ENCODE data around the gene OR51G1. TPM values are rescaled to one million over a fixed set of nuclear protein-coding genes. Genes with fewer than 3 reads are reported as not detected.
"Not testable (repeated sequence)": the region's sequence is repeated elsewhere in the genome, so short reads cannot be mapped to it uniquely, and the experiment has no call there.

The OR51G1 gene
- not detected for total RNA-seq

GRCh38 chr11:4924239-4924638 lies at the start of gene OR51G1:
Gene OR51G1 (minus strand): TSS chr11:4924339. CDS start chr11:4924339, 0 bp downstream.
- Histone ChIP-seq H3K9me3 (ENCODE audit: control insufficient read depth in 3 of 3, low read length in 3 of 3) (no peaks in the 10 kb centered on the region), H3K4me1 (ENCODE audit: control insufficient read depth in 3 of 3, insufficient read depth in 3 of 3, low read length in 3 of 3) (no peaks in the 10 kb centered on the region), H3K27ac (ENCODE audit: low read depth, low read length) (no peak within 1 kb of the TSS), H3K4me3 (ENCODE audit: low read length in 3 of 3) (no peak within 1 kb of the TSS), H3K27me3 (ENCODE audit: control insufficient read depth in 3 of 3, insufficient read depth in 3 of 3, low read length in 3 of 3) (peaks cover 0 to 2% (median 0%) of the 10 kb centered on the region in 3 donors), H3K9ac (ENCODE audit: low read depth in 1 of 3, low read length in 3 of 3) (no peak within 1 kb of the TSS), H3K36me3 (ENCODE audit: control insufficient read depth in 3 of 3, insufficient read depth in 3 of 3, low read length in 3 of 3) (no peaks in the 10 kb centered on the region)

- Histone ChIP-seq H3K4me1 (ENCODE audit: control insufficient read depth in 3 of 3, insufficient read depth in 3 of 3, low read length in 3 of 3) (no peaks in the 10 kb centered on the region), H3K4me3 (ENCODE audit: low read length in 3 of 3) (no peak overlapping the region), H3K27me3 (ENCODE audit: control insufficient read depth in 3 of 3, insufficient read depth in 3 of 3, low read length in 3 of 3) (no peaks in the 10 kb centered on the region), H3K9ac (ENCODE audit: low read depth in 1 of 3, low read length in 3 of 3) (no peak overlapping the region), H3K36me3 (ENCODE audit: control insufficient read depth in 3 of 3, insufficient read depth in 3 of 3, low read length in 3 of 3) (no peaks in the 10 kb centered on the region), H3K9me3 (ENCODE audit: control insufficient read depth in 3 of 3, low read length in 3 of 3) (no peaks in the 10 kb centered on the region), H3K27ac (ENCODE audit: low read depth, low read length) (no peak overlapping the region)
Measured at GRCh38 chr11:4962816-4963215, 38.7 kb upstream of the OR51G1 start.

DNA sequence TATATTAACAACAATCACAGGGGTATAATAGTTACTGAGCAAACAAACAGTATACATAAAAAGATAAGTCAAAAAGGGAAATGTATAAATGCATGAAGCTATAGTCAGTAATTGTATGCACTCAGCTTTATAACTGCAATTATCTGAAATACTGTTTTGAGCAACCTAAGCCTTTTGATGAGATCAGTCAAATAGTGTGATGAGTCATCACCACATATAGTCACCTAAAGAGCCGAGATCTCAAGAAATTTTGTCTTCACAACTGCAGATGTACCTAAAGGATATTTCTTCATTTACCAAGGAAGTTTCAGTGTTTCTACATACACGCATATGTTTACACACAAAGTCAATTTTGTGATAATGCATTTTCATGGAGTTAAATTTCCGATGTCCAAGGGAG lies 36.7 kb upstream of the OR51G1 start:
- Histone ChIP-seq H3K9ac (ENCODE audit: low read depth in 1 of 3, low read length in 3 of 3) (no peak overlapping the region), H3K27ac (ENCODE audit: low read depth, low read length) (no peak overlapping the region), H3K4me1 (ENCODE audit: control insufficient read depth in 3 of 3, insufficient read depth in 3 of 3, low read length in 3 of 3) (no peaks in the 10 kb centered on the region), H3K9me3 (ENCODE audit: control insufficient read depth in 3 of 3, low read length in 3 of 3) (no peaks in the 10 kb centered on the region), H3K36me3 (ENCODE audit: control insufficient read depth in 3 of 3, insufficient read depth in 3 of 3, low read length in 3 of 3) (no peaks in the 10 kb centered on the region), H3K27me3 (ENCODE audit: control insufficient read depth in 3 of 3, insufficient read depth in 3 of 3, low read length in 3 of 3) (no peaks in the 10 kb centered on the region), H3K4me3 (ENCODE audit: low read length in 3 of 3) (no peak overlapping the region)

GRCh38 chr11:4957396-4957795 lies 33.3 kb upstream of the OR51G1 start:
- no peak overlapping the region for H3K27ac ChIP-seq (ENCODE audit: low read depth, low read length)
- no peaks in the 10 kb centered on the region for H3K9me3 ChIP-seq (ENCODE audit: control insufficient read depth in 3 of 3, low read length in 3 of 3)
- H3K36me3 ChIP-seq (ENCODE audit: control insufficient read depth in 3 of 3, insufficient read depth in 3 of 3, low read length in 3 of 3): no peaks in the 10 kb centered on the region
- no peaks in the 10 kb centered on the region for H3K27me3 ChIP-seq (ENCODE audit: control insufficient read depth in 3 of 3, insufficient read depth in 3 of 3, low read length in 3 of 3)
- H3K9ac ChIP-seq (ENCODE audit: low read depth in 1 of 3, low read length in 3 of 3): no peak overlapping the region
- no peaks in the 10 kb centered on the region for H3K4me1 ChIP-seq (ENCODE audit: control insufficient read depth in 3 of 3, insufficient read depth in 3 of 3, low read length in 3 of 3)
- H3K4me3 ChIP-seq (ENCODE audit: low read length in 3 of 3): no peak overlapping the region

DNA sequence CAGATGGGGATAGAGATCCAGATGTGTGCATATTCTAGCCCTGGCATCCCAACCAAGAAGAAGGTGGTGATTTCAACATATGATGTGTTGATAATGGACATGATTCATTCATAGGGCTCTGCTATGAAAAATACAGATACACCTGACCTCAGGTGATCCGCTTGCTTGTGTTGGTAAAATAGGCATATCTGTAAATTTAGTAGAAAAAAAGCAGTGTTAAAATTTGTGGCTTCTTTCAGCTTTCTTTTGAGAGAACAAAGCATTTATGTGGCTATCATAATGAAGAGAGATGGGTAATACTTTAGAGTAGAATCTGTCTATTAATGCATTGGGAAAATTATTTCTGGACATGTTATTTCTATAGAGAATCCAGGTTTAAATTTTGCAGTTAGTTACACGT lies 31.5 kb upstream of the OR51G1 start, which contains the start of gene OR51A2:
OR51A2 (minus strand) TSS at position 101 of the 400 bp plus-strand sequence; CDS start at position 101, 0 bp downstream.
- not testable (repeated sequence) for H3K36me3 ChIP-seq (ENCODE audit: control insufficient read depth in 3 of 3, insufficient read depth in 3 of 3, low read length in 3 of 3); H3K9ac ChIP-seq (ENCODE audit: low read depth in 1 of 3, low read length in 3 of 3); H3K4me1 ChIP-seq (ENCODE audit: control insufficient read depth in 3 of 3, insufficient read depth in 3 of 3, low read length in 3 of 3); H3K27me3 ChIP-seq (ENCODE audit: control insufficient read depth in 3 of 3, insufficient read depth in 3 of 3, low read length in 3 of 3); H3K4me3 ChIP-seq (ENCODE audit: low read length in 3 of 3); H3K27ac ChIP-seq (ENCODE audit: low read depth, low read length); H3K9me3 ChIP-seq (ENCODE audit: control insufficient read depth in 3 of 3, low read length in 3 of 3)

GRCh38 chr11:4947505-4947904 lies 23.4 kb upstream of the OR51G1 start, which contains the start of gene OR51A4:
Gene OR51A4 (minus strand): TSS chr11:4947605. CDS start chr11:4947100, 505 bp downstream.
- no peak within 1 kb of the TSS for H3K9ac ChIP-seq (ENCODE audit: low read depth in 1 of 3, low read length in 3 of 3)
- H3K27me3 ChIP-seq (ENCODE audit: control insufficient read depth in 3 of 3, insufficient read depth in 3 of 3, low read length in 3 of 3): no peaks in the 10 kb centered on the region
- H3K9me3 ChIP-seq (ENCODE audit: control insufficient read depth in 3 of 3, low read length in 3 of 3): no peaks in the 10 kb centered on the region
- no peak within 1 kb of the TSS for H3K4me3 ChIP-seq (ENCODE audit: low read length in 3 of 3)
- no peaks in the 10 kb centered on the region for H3K36me3 ChIP-seq (ENCODE audit: control insufficient read depth in 3 of 3, insufficient read depth in 3 of 3, low read length in 3 of 3)
- H3K27ac ChIP-seq (ENCODE audit: low read depth, low read length): no peak within 1 kb of the TSS
- H3K4me1 ChIP-seq (ENCODE audit: control insufficient read depth in 3 of 3, insufficient read depth in 3 of 3, low read length in 3 of 3): no peaks in the 10 kb centered on the region

GRCh38 chr11:4936745-4937144 lies 12.6 kb upstream of the OR51G1 start:
- no peak overlapping the region for H3K9ac ChIP-seq (ENCODE audit: low read depth in 1 of 3, low read length in 3 of 3)
- H3K4me1 ChIP-seq (ENCODE audit: control insufficient read depth in 3 of 3, insufficient read depth in 3 of 3, low read length in 3 of 3): no peaks in the 10 kb centered on the region
- H3K27ac ChIP-seq (ENCODE audit: low read depth, low read length): no peak overlapping the region
- H3K9me3 ChIP-seq (ENCODE audit: control insufficient read depth in 3 of 3, low read length in 3 of 3): no peaks in the 10 kb centered on the region
- no peaks in the 10 kb centered on the region for H3K27me3 ChIP-seq (ENCODE audit: control insufficient read depth in 3 of 3, insufficient read depth in 3 of 3, low read length in 3 of 3)
- H3K4me3 ChIP-seq (ENCODE audit: low read length in 3 of 3): no peak overlapping the region
- H3K36me3 ChIP-seq (ENCODE audit: control insufficient read depth in 3 of 3, insufficient read depth in 3 of 3, low read length in 3 of 3): no peaks in the 10 kb centered on the region

DNA sequence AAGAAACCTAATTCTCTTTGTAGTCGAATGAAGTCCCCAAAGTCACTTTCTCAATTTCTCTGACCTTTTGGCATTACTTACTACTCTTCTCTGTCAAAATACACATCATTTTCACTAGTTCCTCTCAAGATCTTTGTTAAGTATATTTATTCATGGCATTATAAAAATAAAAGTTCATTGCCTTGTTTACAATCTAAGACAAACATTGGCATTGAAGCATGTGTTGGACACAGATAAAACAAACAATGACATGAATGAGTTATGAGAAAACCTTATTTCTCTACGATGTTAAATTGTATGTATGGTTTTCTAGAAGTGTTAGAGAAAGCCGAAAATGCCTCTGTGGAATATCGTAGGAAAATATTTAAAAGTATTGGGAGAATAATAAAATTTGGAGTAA lies 8.6 kb upstream of the OR51G1 start:
- Histone ChIP-seq H3K9ac (ENCODE audit: low read depth in 1 of 3, low read length in 3 of 3) (no peak overlapping the region), H3K27ac (ENCODE audit: low read depth, low read length) (no peak overlapping the region)

DNA sequence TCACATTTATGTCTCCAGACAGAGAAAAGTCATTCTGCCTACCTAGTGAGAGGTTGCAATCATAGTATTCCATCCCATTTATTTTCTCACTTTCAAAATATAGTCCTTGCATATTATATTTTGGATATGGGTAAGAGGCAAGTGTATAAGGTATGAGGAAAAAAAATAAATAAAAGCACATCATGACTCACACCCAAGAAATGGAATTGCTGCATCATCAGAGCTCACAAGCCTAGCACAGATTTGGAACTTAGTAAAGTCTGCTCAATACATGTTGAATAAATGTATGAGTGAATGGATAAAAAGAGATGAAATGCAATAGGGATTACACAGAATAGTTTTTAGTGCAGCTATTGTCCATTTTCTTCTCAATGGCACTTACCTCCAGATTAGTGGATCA lies 2.5 kb upstream of the OR51G1 start:
- Histone ChIP-seq H3K4me1 (ENCODE audit: control insufficient read depth in 3 of 3, insufficient read depth in 3 of 3, low read length in 3 of 3) (no peaks in the 10 kb centered on the region), H3K27me3 (ENCODE audit: control insufficient read depth in 3 of 3, insufficient read depth in 3 of 3, low read length in 3 of 3) (peaks cover 0 to 2% (median 0%) of the 10 kb centered on the region in 3 donors), H3K27ac (ENCODE audit: low read depth, low read length) (no peak overlapping the region), H3K9ac (ENCODE audit: low read depth in 1 of 3, low read length in 3 of 3) (no peak overlapping the region), H3K36me3 (ENCODE audit: control insufficient read depth in 3 of 3, insufficient read depth in 3 of 3, low read length in 3 of 3) (no peaks in the 10 kb centered on the region), H3K9me3 (ENCODE audit: control insufficient read depth in 3 of 3, low read length in 3 of 3) (no peaks in the 10 kb centered on the region), H3K4me3 (ENCODE audit: low read length in 3 of 3) (no peak overlapping the region)

More for the DNA sequence above, 8.6 kb upstream of the OR51G1 start:
- H3K4me3 ChIP-seq (ENCODE audit: low read length in 3 of 3): no peak overlapping the region
- H3K36me3 ChIP-seq (ENCODE audit: control insufficient read depth in 3 of 3, insufficient read depth in 3 of 3, low read length in 3 of 3): no peaks in the 10 kb centered on the region
- no peaks in the 10 kb centered on the region for H3K4me1 ChIP-seq (ENCODE audit: control insufficient read depth in 3 of 3, insufficient read depth in 3 of 3, low read length in 3 of 3)
- no peaks in the 10 kb centered on the region for H3K27me3 ChIP-seq (ENCODE audit: control insufficient read depth in 3 of 3, insufficient read depth in 3 of 3, low read length in 3 of 3)
- no peaks in the 10 kb centered on the region for H3K9me3 ChIP-seq (ENCODE audit: control insufficient read depth in 3 of 3, low read length in 3 of 3)

GRCh38 chr11:4922304-4922703 lies 1.8 kb downstream of the OR51G1 start:
- Histone ChIP-seq H3K36me3 (ENCODE audit: control insufficient read depth in 3 of 3, insufficient read depth in 3 of 3, low read length in 3 of 3) (no peaks in the 10 kb centered on the region), H3K27ac (ENCODE audit: low read depth, low read length) (no peak overlapping the region), H3K4me3 (ENCODE audit: low read length in 3 of 3) (no peak overlapping the region), H3K9me3 (ENCODE audit: control insufficient read depth in 3 of 3, low read length in 3 of 3) (no peaks in the 10 kb centered on the region), H3K9ac (ENCODE audit: low read depth in 1 of 3, low read length in 3 of 3) (no peak overlapping the region), H3K4me1 (ENCODE audit: control insufficient read depth in 3 of 3, insufficient read depth in 3 of 3, low read length in 3 of 3) (no peaks in the 10 kb centered on the region), H3K27me3 (ENCODE audit: control insufficient read depth in 3 of 3, insufficient read depth in 3 of 3, low read length in 3 of 3) (peaks cover 0 to 2% (median 0%) of the 10 kb centered on the region in 3 donors)

All from skeletal muscle tissue (tissue), 4 donors.